Prostate gland (tissue), 2 donors: Measurements from ENCODE around the gene CRTC3.

ENCODE experiments used
- POLR2A ChIP-seq: fragments of 450-650 bp; IDR thresholded peaks from one replicate; pipeline ENCODE4 v1.6.1; 2016; ENCODE audit warnings: antibody characterized with exemption, mild to moderate bottlenecking
- POLR2AphosphoS5 ChIP-seq: sonication (generic); formaldehyde crosslinking; IDR thresholded peaks from one replicate; pipeline ENCODE4 v1.6.1; 2017; ENCODE audit warnings: antibody characterized with exemption
- TF ChIP-seq, protein P1 (sequence below), 4 experiments: fragments of 200-600 bp in 2 of 4; fragments of 450-650 bp in 2 of 4; sonication (generic) in 2 of 4; IDR thresholded peaks; 1 replicate in 3 of 4; 2 replicates in 1 of 4; pipeline ENCODE4 v1.5.1; 2016 to 2019; ENCODE audit warnings: antibody characterized with exemption in 4 of 4, mild to moderate bottlenecking in 2 of 4, moderate library complexity in 2 of 4

DNA sequence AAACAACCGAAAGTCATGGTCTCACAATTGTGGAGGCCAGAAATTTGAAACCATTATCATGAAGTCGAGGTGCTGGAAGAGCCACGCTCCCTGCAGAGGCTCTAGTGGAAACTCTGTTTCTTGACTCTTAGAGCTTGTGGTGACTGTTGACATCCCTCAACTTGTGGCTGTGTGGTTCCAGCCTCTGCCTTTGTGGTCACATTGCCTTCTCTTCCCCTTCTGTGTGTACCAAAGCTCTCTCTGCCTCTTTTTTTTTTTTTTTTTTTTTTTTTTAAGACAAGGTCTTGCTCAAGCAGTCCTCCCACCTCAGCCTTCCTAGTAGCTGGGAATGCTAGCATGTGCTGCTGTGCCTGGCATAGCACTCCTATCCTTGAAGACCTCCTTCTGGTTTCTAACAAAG is 48.7 kb upstream of the CRTC3 start:
- TF ChIP-seq, protein P1, sequence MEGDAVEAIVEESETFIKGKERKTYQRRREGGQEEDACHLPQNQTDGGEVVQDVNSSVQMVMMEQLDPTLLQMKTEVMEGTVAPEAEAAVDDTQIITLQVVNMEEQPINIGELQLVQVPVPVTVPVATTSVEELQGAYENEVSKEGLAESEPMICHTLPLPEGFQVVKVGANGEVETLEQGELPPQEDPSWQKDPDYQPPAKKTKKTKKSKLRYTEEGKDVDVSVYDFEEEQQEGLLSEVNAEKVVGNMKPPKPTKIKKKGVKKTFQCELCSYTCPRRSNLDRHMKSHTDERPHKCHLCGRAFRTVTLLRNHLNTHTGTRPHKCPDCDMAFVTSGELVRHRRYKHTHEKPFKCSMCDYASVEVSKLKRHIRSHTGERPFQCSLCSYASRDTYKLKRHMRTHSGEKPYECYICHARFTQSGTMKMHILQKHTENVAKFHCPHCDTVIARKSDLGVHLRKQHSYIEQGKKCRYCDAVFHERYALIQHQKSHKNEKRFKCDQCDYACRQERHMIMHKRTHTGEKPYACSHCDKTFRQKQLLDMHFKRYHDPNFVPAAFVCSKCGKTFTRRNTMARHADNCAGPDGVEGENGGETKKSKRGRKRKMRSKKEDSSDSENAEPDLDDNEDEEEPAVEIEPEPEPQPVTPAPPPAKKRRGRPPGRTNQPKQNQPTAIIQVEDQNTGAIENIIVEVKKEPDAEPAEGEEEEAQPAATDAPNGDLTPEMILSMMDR (IDR thresholded peaks at IDR 0.05), result no peak
- TF ChIP-seq POLR2A, result no peak
- TF ChIP-seq POLR2AphosphoS5, result no peak
